Vagina (tissue), 2 donors: ENCODE measurements around the gene CAMSAP1. TPM values are rescaled to one million over a fixed set of nuclear protein-coding genes. Genes with fewer than 3 reads are reported as not detected.
A peak's percentile ranks its signal among the peaks of the same experiment; 100 is the strongest.

ENCODE experiments used
- DNase-seq, 2 donors: peaks; one replicate each; pipeline ENCODE4 v3.0.0-alpha.2; 2017; ENCODE audit errors: extremely low spot score in 2 of 2
- H3K27ac ChIP-seq: fragments of 200-600 bp; sonication (generic); one replicate; pipeline ENCODE4 v1.5.1; 2019
- H3K27me3 ChIP-seq: fragments of 200-600 bp; sonication (generic); one replicate; pipeline ENCODE4 v1.5.1; 2019
- H3K36me3 ChIP-seq, 2 donors: fragments of 200-600 bp; sonication (generic); one replicate each; pipeline ENCODE4 v1.5.1; 2017 to 2019
- H3K4me1 ChIP-seq: fragments of 200-600 bp; sonication (generic); one replicate; pipeline ENCODE4 v1.5.1; 2019
- H3K4me3 ChIP-seq, 2 donors: fragments of 200-600 bp; sonication (generic); 1 replicate in 1 of 2; 2 replicates in 1 of 2; pipeline ENCODE4 v1.5.1; 2016 to 2019
- H3K9me3 ChIP-seq: fragments of 200-600 bp; sonication (generic); one replicate; pipeline ENCODE4 v1.5.1; 2019
- POLR2A ChIP-seq, 2 donors: fragments of 450-650 bp; IDR thresholded peaks; one replicate each; pipeline ENCODE4 v1.6.1; 2017; ENCODE audit warnings: antibody characterized with exemption in 2 of 2, mild to moderate bottlenecking in 2 of 2, moderate library complexity in 2 of 2
- POLR2AphosphoS5 ChIP-seq, 2 donors: sonication (generic); formaldehyde crosslinking; IDR thresholded peaks; one replicate each; pipeline ENCODE4 v1.9.0; 2017; ENCODE audit warnings: antibody characterized with exemption in 2 of 2, mild to moderate bottlenecking in 2 of 2, low read depth in 1 of 2; ENCODE audit not compliant: insufficient read depth in 1 of 2
- intact Hi-C: fragments of 100-400 bp; cut with DNase I; formaldehyde crosslinking; loops from one replicate; pipeline ENCODE4 v1.15.1; 2023
- total RNA-seq: library from RNA; depleted of rRNA; stranded (reverse); fragments of >200 nt; gene quantifications from one replicate; pipeline ENCODE4 v1.2.3, GENCODE V29; 2016
- TF ChIP-seq, protein P1 (sequence below), 3 experiments: fragments of 450-650 bp in 2 of 3; fragments of 200-600 bp in 1 of 3; sonication (generic) in 1 of 3; IDR thresholded peaks; one replicate each; pipeline ENCODE4 v1.5.1; 2017 to 2019; ENCODE audit warnings: antibody characterized with exemption in 3 of 3, mild to moderate bottlenecking in 2 of 3, moderate library complexity in 2 of 3

Gene CAMSAP1
- total RNA-seq, 1 donor from 2014 or later = 20.9 TPM

DNA sequence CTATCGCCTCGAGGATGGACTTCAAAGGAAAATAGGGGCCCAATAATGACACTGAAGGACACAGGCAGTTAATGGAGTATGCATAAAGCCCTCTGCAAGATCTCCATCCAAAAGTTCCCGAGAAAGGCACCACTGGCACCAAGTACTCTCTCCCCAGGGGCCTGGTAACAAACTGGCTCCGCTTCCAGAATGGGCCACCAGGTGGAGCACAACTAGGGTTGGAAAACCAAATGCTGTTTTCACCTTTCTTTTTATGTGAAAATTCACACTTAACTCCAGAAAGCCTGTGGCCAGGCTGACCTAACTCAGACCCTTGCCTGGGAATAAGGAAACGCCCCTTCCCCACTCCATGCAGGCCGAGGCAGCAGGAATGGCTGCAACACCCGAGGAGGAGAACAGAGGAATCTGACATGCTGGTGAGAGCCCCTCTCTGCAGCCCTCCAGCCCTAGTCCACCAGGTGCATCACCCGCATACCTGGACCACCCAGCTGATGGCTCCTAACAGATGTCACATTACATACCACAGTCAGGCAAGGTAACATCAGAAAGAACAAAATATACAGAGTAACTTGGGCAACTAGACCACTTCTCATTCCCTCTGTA lies 42.8 kb downstream of the CAMSAP1 start:
- Histone ChIP-seq H3K27me3 (no peaks in the 10 kb centered on the region), H3K9me3 (no peaks in the 10 kb centered on the region), H3K36me3 (no peaks in the 10 kb centered on the region), H3K4me3 (no peak overlapping the region), H3K27ac (no peak overlapping the region), H3K4me1 (no peaks in the 10 kb centered on the region)
- TF ChIP-seq, protein P1, sequence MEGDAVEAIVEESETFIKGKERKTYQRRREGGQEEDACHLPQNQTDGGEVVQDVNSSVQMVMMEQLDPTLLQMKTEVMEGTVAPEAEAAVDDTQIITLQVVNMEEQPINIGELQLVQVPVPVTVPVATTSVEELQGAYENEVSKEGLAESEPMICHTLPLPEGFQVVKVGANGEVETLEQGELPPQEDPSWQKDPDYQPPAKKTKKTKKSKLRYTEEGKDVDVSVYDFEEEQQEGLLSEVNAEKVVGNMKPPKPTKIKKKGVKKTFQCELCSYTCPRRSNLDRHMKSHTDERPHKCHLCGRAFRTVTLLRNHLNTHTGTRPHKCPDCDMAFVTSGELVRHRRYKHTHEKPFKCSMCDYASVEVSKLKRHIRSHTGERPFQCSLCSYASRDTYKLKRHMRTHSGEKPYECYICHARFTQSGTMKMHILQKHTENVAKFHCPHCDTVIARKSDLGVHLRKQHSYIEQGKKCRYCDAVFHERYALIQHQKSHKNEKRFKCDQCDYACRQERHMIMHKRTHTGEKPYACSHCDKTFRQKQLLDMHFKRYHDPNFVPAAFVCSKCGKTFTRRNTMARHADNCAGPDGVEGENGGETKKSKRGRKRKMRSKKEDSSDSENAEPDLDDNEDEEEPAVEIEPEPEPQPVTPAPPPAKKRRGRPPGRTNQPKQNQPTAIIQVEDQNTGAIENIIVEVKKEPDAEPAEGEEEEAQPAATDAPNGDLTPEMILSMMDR (IDR thresholded peaks at IDR 0.05) = peak; percentile 44 to 65 (median 60)
- TF ChIP-seq POLR2A (IDR thresholded peaks at IDR 0.05) (no peak), POLR2AphosphoS5 (IDR thresholded peaks at IDR 0.05; ENCODE audit: insufficient read depth in 1 of 2, low read depth in 1 of 2) (no peak)
- DNase-seq = no peak
- intact Hi-C loops = loop anchor here (5.0 kb wide), 1 partner anchor 258 kb away; no protein-coding TSS in a partner anchor

- no peak overlapping the region for H3K4me3 ChIP-seq
- TF ChIP-seq, protein P1 (IDR thresholded peaks at IDR 0.05) = no peak
- TF ChIP-seq POLR2A (IDR thresholded peaks at IDR 0.05) (no peak), POLR2AphosphoS5 (IDR thresholded peaks at IDR 0.05; ENCODE audit: insufficient read depth in 1 of 2, low read depth in 1 of 2) (no peak)
- no peak for DNase-seq
- no peaks in the 10 kb centered on the region for H3K27me3 ChIP-seq
- H3K4me1 ChIP-seq = no peaks in the 10 kb centered on the region
- H3K27ac ChIP-seq = no peak overlapping the region
- intact Hi-C loops = loop anchor here (5.0 kb wide), 1 partner anchor 259 kb away; no protein-coding TSS in a partner anchor
- no peaks in the 10 kb centered on the region for H3K36me3 ChIP-seq
- H3K9me3 ChIP-seq = no peaks in the 10 kb centered on the region
Observed at GRCh38 chr9:135862809-135863208, 44.5 kb downstream of the CAMSAP1 start.

DNA sequence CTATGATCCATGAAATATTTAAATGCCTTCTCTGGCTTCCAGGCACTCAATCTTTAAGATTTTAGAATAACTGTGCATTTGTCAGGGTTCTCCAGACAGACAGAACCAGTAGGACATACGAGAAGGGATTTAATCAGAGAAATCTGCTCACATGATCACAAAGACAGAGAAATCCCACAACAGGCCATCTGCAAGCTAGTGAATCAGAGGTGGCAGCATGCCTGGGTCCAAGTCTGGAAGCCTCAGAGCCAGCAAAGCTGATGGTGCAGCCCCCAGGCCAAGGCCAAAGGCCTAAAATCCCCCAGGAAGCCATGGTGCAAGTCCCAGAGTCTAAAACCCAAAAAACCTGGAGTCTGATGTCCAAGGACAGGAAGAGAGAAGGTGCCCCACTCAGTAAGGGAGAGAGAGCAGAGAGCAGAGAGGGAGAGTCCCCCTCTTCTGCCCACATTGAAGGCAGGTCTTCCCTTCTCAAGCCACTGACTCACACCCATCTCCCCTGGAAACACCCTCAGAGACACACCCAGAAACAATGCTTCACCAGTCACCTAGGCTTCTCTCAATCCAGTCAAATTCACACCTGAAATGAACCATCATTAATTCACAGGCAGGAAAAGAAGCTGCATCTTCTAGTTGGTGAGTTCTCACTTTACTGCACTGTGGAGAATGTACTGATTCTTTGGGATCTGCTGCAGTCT lies 48.7 kb downstream of the CAMSAP1 start:
- no peak for DNase-seq
- H3K9me3 ChIP-seq = no peaks in the 10 kb centered on the region
- H3K27ac ChIP-seq = no peak overlapping the region
- intact Hi-C loops = no loop called here
- H3K36me3 ChIP-seq = peaks cover 0 to 18% of the 10 kb centered on the region in 2 donors
- no peaks in the 10 kb centered on the region for H3K4me1 ChIP-seq
- H3K4me3 ChIP-seq = no peak overlapping the region
- TF ChIP-seq POLR2AphosphoS5 (IDR thresholded peaks at IDR 0.05; ENCODE audit: insufficient read depth in 1 of 2, low read depth in 1 of 2) = no peak
- TF ChIP-seq POLR2A (IDR thresholded peaks at IDR 0.05) = no peak
- TF ChIP-seq, protein P1 (IDR thresholded peaks at IDR 0.05) = no peak
- H3K27me3 ChIP-seq = no peaks in the 10 kb centered on the region

GRCh38 chr9:135857843-135858242 lies 49.5 kb downstream of the CAMSAP1 start:
- intact Hi-C loops = no loop called here
- Histone ChIP-seq H3K27me3 (no peaks in the 10 kb centered on the region), H3K36me3 (peaks cover 0 to 18% of the 10 kb centered on the region in 2 donors), H3K4me3 (no peak overlapping the region), H3K27ac (no peak overlapping the region), H3K4me1 (no peaks in the 10 kb centered on the region), H3K9me3 (no peaks in the 10 kb centered on the region)
- TF ChIP-seq POLR2AphosphoS5 (IDR thresholded peaks at IDR 0.05; ENCODE audit: insufficient read depth in 1 of 2, low read depth in 1 of 2) = no peak
- TF ChIP-seq POLR2A (IDR thresholded peaks at IDR 0.05) = no peak
- TF ChIP-seq, protein P1 (IDR thresholded peaks at IDR 0.05) = no peak
- DNase-seq = no peak

GRCh38 chr9:135857371-135857786 lies 50.0 kb downstream of the CAMSAP1 start:
- DNase-seq = no peak
- no peaks in the 10 kb centered on the region for H3K9me3 ChIP-seq
- H3K27ac ChIP-seq = no peak overlapping the region
- H3K36me3 ChIP-seq = peaks cover 0 to 18% of the 10 kb centered on the region in 2 donors
- no peak overlapping the region for H3K4me3 ChIP-seq
- H3K27me3 ChIP-seq = no peaks in the 10 kb centered on the region
- H3K4me1 ChIP-seq = no peaks in the 10 kb centered on the region
- intact Hi-C loops = no loop called here
- no peak for TF ChIP-seq POLR2AphosphoS5 (IDR thresholded peaks at IDR 0.05; ENCODE audit: insufficient read depth in 1 of 2, low read depth in 1 of 2)
- TF ChIP-seq POLR2A (IDR thresholded peaks at IDR 0.05) = no peak
- TF ChIP-seq, protein P1 (IDR thresholded peaks at IDR 0.05) = no peak
